ENCODE measurements around the gene GLIS2. TPM values are rescaled to one million over a fixed set of nuclear protein-coding genes. Genes with fewer than 3 reads are reported as not detected.

GLIS2 gene
- total and polyA plus RNA-seq, 3 donors from 2014 or later: 4.8 to 15.0 (median 6.7) TPM

GRCh38 chr16:4376126-4376892, 60.4 kb downstream of the GLIS2 start:
- Histone ChIP-seq H3K27ac (peak overlapping the region; percentile 79 to 86), H3K27me3 (no peaks in the 10 kb centered on the region), H3K9me3 (no peaks in the 10 kb centered on the region), H3K4me1 (peaks cover 64% of the 10 kb centered on the region), H3K4me3 (no peak overlapping the region), H3K36me3 (ENCODE audit: low read depth, missing control alignments) (no peaks in the 10 kb centered on the region)
- peak; percentile 92 for DNase-seq
- TF ChIP-seq POLR2A (IDR thresholded peaks at IDR 0.05): no peak
- TF ChIP-seq CTCF (IDR thresholded peaks at IDR 0.05): no peak
- intact Hi-C loops (cut with DNase I; ENCODE audit: low total_unique reads): no loop called here
- WGBS, 2 donors: 25 to 50% methylated on average over 17 to 28 of the region's 31 CpGs

- Histone ChIP-seq H3K27ac (peak overlapping the region; percentile 79 to 86), H3K36me3 (ENCODE audit: low read depth, missing control alignments) (no peaks in the 10 kb centered on the region), H3K9me3 (no peaks in the 10 kb centered on the region), H3K4me1 (peaks cover 64% of the 10 kb centered on the region), H3K27me3 (no peaks in the 10 kb centered on the region), H3K4me3 (no peak overlapping the region)
- intact Hi-C loops (cut with DNase I; ENCODE audit: low total_unique reads): no loop called here
- 44 to 68% methylated on average over 10 to 27 of the region's 27 CpGs for WGBS, 2 donors
- TF ChIP-seq POLR2A (IDR thresholded peaks at IDR 0.05): no peak
- TF ChIP-seq CTCF (IDR thresholded peaks at IDR 0.05): no peak
- DNase-seq: no peak
Observed at GRCh38 chr16:4376893-4377572, 61.2 kb downstream of the GLIS2 start.

GRCh38 chr16:4377573-4378154, 61.8 kb downstream of the GLIS2 start:
- 43 to 65% methylated on average over 8 to 12 of the region's 12 CpGs for WGBS, 2 donors
- H3K9me3 ChIP-seq: no peaks in the 10 kb centered on the region
- peak overlapping the region; percentile 21 to 86 for H3K27ac ChIP-seq
- TF ChIP-seq POLR2A (IDR thresholded peaks at IDR 0.05) (no peak), CTCF (IDR thresholded peaks at IDR 0.05) (no peak)
- no peaks in the 10 kb centered on the region for H3K27me3 ChIP-seq
- no peaks in the 10 kb centered on the region for H3K36me3 ChIP-seq (ENCODE audit: low read depth, missing control alignments)
- peaks cover 64% of the 10 kb centered on the region for H3K4me1 ChIP-seq
- DNase-seq: no peak
- intact Hi-C loops (cut with DNase I; ENCODE audit: low total_unique reads): no loop called here
- no peak overlapping the region for H3K4me3 ChIP-seq

GRCh38 chr16:4378161-4378666, 62.3 kb downstream of the GLIS2 start:
- H3K4me3 ChIP-seq: no peak overlapping the region
- intact Hi-C loops (cut with DNase I; ENCODE audit: low total_unique reads): no loop called here
- DNase-seq: no peak
- no peaks in the 10 kb centered on the region for H3K9me3 ChIP-seq
- TF ChIP-seq POLR2A (IDR thresholded peaks at IDR 0.05) (no peak), CTCF (IDR thresholded peaks at IDR 0.05) (no peak)
- H3K36me3 ChIP-seq (ENCODE audit: low read depth, missing control alignments): no peaks in the 10 kb centered on the region
- WGBS, 2 donors: 45 to 75% methylated on average over 4 to 15 of the region's 15 CpGs
- H3K27me3 ChIP-seq: no peaks in the 10 kb centered on the region
- peak overlapping the region in 1 of 2 donors; percentile 86 for H3K27ac ChIP-seq
- peaks cover 64% of the 10 kb centered on the region for H3K4me1 ChIP-seq

Measured in testis (tissue), 3 donors.